NCI-H128 (cell line): ENCODE results near the gene LGALS12.
"Not testable (repeated sequence)": the region's sequence is repeated elsewhere in the genome, so short reads cannot be mapped to it uniquely, and the experiment has no call there.

ENCODE experiments used
- DNase-seq: peaks from one replicate; lab custom pipeline; 2025; ENCODE audit not compliant: unreplicated experiment; lab: John Stamatoyannopoulos, UW

The LGALS12 gene

DNA sequence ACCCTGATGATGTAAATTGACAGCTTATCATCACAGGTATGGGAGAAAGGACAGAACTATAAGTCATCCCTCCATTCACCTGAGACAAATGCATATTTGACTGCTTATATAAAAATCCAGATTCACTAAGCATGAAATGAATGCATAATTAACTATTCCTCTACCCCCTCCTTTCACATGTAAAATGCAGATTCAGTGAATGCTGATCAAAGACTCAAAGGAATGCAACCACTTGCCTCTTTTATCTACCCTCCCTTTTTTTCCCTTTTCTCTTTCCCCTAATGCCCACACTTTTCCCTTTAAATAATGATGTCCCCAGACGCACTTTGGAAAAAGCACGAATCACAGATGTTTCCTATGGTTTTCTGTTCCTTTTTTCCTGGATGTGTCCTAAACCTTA lies 26.2 kb downstream of the LGALS12 start:
- DNase-seq: no peak

DNA sequence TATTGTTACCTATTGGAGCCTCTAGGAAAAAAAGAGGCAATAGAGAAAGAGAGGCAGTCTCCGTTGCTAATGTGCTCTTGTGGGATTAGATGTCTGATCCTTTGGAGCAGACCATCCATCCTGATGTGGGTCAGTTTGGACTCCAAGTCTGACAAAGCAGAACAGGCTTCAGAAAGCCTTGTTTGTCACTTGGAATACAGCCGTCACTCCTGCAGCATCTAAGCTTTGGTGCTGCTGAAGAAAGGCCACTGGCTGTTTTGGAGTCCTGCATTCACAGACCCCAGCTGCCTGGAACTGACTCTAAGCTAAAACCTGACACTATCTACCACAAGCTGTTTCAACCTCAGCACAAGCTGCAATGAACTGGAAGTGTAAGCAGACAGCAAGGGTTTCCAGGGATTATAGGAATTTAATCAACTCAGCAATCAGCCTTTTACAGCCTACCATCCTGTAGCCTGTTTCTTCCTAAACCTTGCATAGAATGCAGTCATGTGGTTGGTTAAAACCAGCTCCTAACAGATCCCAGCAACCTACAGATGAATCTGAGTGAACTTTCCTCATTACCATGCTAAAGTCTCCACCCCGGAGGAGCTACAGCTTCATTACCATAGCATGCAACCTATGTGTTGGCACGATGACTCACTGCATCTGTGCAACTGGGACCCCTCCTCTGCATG lies 27.1 kb downstream of the LGALS12 start:
- DNase-seq: no peak

DNA sequence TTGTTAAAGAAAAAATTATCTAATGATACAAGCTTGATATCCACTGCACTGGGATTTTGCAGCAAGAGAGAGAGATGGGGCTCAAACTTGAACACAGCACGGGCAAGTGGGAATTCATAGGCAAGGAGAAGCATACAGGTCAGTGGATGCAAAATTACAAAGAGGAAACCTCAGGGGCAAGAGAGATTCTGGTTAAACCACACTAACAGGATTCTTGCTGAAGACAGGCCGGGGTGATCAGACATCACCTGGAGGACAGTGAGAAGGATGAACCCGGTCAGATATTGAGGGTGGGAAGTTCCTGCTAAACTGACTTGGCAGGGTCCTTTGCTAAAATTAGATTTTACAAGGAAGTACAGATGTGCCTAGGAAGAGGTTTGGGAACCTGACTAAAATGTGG lies 28.2 kb downstream of the LGALS12 start:
- no peak for DNase-seq

DNA sequence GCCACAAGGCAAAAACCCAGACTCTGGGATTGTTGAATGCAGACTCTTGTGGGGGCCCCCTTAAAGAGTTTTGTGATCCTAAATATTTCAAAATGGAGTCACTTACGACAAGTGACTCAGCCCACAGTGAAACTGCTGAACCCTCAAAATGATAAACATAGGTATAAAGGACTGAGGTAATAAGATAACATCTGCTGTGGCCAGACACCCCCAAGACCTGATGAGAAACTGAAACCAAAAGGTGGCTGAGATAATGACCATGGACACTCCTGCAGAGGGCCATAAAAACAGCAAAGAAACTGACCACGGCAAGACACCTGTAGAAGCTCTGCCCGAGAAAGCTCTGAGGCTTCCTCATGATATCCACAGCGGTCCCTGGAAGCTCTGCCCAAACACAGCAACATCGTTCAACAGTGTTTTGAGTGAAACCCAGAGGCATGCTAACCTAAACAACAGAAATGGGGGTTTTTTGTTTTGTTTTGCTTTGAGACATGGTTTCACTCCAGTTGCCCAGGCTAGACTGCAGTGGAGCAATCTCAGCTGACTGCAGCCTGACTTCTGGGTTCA lies 29.1 kb downstream of the LGALS12 start:
- no peak for DNase-seq

DNA sequence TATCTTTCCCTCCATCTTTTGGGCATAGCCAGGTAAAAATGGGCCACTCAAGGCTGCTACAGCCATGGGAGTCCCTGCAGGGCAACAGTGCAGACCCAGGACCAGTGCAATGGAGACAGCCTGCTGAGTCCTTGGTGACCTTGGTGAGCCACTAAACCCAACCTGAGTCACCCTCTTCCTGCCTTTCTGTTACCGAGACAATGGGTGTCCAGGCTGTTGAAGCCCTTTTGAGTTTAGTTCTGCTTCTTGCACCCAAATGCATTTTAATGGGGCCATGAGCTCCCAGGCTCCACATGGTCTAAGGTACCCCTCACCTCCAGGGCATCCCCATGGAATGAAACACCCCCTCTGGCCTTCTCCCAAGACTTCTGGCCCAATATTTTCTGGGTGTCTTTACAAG lies 29.9 kb downstream of the LGALS12 start:
- no peak for DNase-seq

DNA sequence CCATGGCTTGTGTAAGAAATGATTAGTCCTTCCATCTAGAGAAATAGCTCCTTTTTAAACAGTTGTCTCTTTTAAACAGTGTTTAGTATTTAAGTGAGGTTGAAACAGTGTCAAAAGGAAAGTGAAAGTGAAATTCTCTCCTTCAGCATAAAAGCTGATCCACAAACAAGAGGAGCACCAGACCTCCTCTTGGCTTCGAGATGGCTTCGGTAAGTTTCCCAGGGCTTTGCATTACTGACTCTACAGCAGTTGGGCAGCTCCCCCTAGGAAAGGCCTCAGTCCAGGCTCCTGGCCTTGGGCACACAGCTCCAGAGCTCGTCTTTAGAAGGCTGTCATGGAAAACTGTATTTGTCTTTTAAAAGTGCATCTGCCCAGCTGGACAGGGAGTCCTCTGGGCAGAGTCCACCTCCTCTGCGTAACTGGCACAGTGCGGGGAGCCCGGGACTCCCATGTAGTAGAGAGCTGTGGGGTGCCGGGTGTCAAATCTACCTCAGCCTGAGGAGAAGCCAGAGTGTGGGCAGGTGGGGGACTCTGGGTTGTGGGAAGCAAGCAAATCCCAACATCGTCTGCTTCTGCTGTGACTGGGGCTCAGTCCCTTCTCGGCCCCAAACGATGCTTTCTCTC lies 30.9 kb downstream of the LGALS12 start, which contains the start of gene PLAAT4:
Gene PLAAT4 (plus strand): TSS at position 140 of the 624 bp plus-strand sequence. CDS start 61 bp downstream, at position 201.
- no peak for DNase-seq

DNA sequence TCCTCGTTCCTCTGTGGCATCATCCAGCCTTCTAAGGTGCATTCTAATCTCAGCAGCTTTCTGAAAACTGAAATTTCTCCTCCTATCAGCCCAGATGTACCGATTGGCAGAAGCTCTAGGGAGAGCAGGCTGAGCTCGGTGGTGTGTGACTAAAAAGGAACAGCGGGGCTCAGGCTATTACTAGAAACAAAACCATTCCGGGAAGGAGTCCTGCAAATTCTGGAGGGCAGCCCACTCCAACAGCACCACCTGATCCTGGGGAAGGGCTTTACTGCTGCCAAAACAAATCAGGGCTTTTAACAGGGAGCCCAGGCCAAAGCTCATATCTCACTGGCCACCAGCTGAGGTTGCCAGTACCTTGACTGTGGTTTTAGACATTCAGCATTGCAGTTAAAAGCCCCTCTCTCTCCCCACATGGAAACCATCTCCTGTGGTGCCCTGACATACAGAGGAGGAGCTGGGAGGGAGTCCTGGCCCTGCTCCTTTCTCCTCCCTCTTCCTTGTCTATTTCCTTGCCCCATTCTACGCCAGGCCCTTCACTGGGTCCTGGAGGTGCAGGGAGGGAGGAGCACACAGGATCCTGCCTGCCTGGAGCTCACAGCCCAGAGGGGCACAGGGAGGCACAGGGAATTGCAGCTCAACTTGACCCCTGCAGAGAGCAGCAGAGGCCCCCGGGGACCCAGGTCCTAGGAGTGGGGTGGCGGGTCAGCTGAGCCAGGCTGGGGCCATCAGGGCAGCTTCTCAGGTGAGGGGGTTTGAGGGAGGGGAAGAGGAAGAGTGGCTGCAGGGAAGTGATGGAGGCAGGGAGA lies 31.6 kb downstream of the LGALS12 start:
- peak; percentile 6 for DNase-seq

DNA sequence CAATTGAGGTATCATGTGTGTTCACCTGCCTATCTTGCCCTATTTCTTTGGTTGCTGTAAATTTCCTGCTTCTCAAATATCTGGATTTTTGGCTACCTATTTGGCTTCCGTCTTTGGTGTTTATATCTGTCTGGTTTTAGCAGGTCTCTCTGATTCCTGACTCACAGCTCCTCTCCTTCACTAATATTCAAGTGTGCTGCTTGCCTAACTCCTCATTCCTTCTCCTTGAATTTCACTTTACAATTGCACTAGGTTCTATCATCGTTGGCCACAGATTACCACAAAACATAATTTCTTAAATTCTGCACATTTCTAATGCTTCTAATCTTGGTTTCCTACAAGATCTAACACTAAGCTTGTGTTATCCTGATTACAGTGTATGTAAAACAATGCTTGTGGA lies 36.6 kb downstream of the LGALS12 start:
- not testable (repeated sequence) for DNase-seq

DNA sequence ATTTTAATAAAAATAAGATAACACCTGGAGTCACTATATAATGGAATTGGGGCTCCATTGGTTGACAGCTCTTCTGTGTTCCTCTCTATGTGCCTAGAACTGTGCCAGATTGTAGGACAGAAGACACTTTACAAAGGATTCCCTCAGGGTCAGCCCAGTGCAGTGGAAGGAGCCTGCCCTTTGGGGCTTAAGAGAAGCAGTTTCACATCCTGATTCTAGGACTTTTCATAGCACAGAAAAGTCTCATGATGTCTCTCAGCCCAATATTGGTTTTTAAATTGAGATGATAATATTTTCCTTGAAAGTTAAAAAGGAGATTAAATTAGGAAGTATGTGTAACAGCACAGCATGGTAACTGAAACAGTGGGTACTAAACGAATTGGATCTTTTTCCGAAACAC lies 37.8 kb downstream of the LGALS12 start:
- no peak for DNase-seq

DNA sequence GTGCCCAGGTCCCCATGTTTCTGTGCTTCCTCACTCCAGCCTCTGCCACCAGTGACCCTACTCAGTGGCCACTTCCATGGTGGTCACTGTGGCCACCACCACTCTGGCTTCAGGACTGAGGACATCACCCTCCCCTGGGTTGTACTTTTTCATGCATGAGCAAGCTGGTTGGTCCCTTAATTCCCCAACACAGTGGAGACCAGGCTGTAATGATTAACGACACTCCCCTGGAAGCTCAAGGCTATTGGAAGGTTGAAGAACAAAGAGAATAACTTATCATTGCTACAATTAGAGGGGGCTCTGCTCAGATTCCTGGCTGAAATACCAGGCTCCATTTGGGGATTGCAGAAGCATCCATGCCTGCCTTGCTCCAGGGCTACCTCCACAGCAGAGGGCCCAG lies 41.2 kb downstream of the LGALS12 start:
- no peak for DNase-seq

DNA sequence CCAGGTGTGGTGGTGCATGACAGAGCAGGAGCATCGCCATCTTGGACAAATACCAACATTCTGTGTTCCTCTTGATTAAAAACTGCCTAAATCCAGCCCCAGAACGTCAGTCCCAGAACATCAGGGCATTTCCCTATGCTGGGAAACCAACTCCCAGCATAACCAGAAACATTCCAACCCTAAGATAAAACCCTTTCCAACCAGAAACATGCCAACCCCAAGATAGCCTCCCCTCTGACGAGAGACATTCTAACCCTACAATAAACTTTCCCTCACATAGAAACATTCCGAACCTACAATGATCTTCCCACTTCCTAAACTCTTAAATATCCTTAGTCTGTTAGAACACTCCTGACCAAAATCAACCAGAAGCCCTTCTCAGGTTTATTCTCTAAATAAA lies 42.3 kb downstream of the LGALS12 start:
- no peak for DNase-seq

DNA sequence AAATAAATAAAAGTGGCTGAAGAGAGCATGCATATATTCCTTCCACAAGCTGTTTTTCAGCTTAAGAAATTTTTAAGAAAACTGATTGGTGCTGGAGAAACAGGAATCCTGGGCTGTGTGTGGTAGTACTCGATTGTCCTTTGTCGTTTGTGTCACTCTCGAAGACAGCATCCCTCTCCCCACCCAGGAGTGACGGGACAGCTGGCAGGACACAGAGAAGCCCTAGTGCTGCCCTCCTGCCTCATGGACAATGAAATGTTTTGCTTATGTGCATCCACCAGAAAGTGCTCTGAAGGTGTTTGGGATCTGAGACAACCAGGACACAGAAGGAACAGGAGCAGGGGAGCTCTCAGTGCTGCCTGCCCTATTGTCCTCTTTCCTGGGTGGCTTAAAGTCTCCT lies 43.5 kb downstream of the LGALS12 start:
- no peak for DNase-seq

DNA sequence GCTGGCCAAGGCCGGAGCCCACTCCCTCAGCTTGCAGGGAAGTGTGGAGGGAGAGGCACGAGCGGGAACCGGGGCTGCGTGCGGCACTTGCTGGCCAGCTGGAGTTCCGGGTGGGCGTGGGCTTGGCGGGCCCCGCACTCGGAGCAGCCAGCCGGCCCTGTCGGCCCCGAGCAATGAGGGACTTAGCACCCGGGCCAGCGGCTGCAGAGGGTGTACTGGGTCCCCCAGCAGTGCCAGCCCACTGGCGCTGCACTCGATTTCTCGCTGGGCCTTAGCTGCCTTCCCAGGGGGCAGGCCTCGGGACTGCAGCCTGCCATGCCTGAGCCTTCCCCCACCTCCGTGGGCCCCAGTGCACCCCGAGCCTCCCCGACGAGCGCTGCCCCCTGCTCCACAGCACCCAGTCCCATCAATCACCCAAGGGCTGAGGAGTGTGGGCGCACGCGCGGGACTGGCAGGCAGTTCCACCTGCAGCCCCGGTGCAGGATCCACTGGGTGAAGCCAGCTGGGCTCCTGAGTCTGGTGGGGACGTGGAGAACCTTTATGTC lies 44.3 kb downstream of the LGALS12 start:
- not testable (repeated sequence) for DNase-seq

DNA sequence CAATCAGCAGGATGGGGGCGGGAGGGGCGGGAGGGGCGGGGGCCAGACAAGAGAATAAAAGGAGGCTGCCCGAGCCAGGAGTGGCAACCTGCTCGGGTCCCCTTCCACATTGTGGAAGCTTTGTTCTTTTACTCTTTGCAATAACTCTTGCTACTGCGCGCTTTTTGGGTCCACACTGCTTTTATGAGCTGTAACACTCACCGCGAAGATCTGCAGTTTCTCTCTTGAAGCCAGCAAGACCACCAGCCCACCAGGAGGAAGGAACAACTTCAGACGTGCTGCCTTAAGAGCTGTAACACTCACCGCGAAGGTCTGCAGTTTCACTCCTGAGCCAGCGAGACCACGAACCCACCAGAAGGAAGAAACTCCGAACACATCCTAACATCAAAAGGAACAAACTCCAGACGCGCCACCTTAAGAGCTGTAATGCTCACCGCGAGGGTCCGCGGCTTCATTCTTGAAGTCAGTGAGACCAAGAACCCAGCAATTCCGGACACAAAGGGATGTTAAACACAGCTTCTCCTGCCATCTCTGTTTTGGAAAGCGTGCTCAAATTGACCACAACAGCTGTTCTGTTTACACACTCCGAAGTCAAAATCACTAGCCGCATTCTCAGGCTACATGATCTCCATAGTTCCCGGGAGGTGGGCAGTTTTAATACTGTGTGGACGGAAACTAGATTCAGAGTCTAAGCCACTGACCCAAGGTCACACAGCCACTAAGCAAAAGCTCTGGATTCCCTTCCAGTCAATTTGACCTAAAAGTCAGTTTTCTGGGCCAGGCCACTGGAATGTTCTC lies 45.4 kb downstream of the LGALS12 start:
- DNase-seq: no peak

DNA sequence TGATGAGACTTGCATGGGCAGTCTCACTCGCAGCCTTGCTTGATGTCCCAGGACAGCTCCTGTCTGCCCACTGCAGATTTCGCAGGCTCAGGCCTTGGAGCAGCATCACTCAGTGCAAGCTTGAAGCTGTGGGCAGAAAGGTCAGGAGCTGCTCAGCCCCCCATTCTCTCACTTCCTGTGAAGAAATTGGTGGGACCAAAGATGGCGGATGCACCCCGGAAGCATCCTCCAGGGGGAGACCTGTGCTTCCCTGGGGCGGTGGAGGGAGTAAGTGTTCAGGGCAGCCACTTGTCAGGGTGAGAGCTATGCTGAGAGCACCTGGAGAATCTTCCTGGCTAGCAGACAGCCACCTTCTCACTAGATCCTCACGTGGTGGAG lies 46.0 kb downstream of the LGALS12 start:
- no peak for DNase-seq

DNA sequence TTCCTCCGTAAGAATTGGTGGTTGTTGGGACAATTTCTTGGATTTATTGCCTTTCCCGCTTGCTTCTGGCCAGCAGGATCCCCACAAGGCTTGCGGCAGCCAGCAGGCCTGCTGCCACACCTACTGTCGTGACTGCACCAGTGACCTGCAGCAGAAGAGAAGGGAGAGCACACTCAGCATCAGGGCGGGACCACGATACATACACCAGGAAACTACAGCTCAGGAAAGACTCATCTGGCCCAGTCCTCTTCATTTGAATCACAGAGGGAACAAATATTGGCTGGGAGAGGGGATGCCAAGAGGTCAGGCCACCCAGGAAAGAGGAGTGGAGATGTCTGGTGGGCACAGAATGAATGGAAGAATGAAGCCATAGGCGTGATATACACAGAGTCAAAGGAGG lies 47.0 kb downstream of the LGALS12 start:
- no peak for DNase-seq

DNA sequence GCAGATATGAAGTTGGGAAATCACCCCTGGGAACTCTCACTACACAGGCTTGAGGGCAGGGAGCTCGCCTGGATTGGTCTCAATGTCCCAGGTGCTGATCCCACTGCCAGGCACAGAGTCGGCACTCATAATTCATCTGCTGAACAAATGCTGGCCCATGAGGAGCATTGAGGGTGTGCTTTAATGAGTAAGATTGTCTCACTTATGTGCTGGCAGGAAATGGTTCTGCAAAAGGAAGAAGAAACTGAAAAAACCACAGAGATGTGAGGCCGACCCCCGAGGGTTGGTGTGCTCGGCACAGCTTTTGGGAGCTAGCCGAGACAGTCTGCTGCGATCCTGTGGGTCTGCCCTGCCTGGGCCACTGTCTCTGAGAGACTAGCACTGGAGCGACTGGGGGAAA lies 47.9 kb downstream of the LGALS12 start:
- DNase-seq: no peak

DNA sequence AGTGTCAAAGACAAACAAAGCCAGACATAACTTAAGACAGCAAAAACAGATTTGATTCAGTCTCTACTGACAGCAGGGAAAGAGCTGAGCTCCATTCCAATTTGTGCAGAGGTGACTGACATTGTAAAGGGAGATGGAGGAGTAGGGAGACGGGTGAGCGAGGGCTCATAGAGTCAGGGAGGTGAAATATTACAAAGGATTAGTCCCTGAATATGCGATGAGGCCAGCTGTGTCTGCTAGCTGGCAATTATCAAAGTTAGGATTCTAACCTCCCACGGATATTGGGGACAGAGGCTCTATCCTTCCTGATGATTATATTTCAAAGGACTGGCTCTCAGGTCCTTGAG lies 49.0 kb downstream of the LGALS12 start:
- no peak for DNase-seq

DNA sequence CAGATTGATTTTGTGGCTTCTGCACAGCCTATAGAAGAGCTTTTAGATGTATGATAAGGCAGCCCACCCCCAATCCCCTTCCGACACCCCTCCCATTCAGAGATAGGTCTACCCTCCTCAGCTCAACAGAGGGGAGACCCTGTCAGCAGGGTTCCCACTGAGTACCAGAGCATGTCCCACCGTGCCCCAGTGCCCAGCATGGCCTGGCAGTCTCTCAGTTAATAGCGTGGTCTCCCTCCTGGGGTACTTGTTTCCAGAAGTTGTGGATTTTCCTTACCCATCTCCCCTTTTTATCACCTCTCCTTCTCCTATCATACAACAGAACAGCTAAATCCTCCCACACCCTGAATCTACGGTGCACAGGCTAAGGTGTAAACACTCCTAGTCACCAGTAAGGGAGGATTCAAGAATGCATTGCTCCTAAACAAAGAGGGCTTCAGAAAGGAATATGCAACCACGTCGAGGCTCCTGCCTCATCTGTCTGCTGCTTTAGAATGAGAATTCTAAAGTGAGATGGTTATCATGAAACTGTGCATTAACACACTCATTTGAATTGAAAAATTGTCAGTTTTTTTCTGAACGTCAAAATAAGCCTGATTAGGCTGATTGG lies 50.6 kb downstream of the LGALS12 start:
- no peak for DNase-seq

DNA sequence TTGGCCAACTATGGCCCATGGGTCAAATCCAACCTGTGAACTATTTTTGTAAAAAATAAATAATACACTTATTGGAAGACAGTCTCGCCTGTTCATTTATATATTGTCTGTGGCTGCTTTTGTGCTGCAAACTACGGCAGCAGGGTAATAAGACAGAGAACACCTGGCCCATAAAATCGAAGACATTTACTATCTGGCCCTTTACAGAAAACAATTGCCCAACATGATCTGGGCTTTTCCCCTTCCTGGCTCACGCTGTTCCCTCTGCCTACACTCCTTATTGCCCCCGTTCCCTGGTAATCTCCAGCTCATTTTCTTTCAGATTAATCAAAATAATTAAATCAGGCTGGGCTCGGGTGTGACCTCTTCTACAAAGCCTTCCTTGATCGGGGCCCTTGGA lies 51.7 kb downstream of the LGALS12 start:
- no peak for DNase-seq
